ENCODE measurements around the gene NHLRC3.
"Not testable (repeated sequence)": the region's sequence is repeated elsewhere in the genome, so short reads cannot be mapped to it uniquely, and the experiment has no call there.

The NHLRC3 gene

DNA sequence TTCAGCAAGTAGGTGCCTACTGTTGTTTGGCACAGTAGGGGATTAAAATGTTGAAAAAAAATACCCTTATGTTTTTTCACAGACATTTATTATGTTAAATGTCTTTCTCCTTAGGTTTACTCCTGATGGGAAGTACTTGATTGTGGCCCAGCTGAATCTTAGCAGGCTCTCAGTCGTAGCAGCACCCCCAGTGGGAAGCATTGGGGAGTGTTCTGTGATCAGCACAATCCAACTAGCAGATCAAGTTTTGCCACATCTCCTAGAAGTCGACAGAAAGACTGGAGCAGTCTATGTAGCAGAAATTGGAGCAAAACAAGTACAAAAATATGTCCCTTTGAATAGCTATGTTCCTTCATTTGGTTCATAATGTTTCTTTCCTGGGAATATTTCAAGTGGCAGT lies 9.3 kb downstream of the NHLRC3 start:
- DNase-seq: no peak

DNA sequence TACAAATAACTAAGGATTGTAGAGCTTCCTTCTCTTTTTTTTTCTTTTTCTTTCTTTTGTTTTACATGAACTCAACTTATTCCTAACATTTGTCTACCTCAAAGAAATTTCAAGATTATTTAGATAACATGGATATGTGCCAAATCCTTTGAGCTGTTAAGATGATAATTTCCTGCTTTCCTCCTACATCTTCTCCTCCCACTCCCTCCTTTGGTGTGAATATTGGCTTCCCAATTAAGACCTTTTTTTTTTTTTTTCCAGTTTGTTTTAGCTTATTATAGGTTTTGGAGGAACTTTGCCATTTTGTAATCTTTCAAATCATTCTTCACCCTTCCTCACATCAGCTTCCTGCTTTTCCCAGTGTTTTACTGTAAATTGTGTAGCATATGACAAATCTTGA lies 10.6 kb downstream of the NHLRC3 start:
- no peak for DNase-seq

DNA sequence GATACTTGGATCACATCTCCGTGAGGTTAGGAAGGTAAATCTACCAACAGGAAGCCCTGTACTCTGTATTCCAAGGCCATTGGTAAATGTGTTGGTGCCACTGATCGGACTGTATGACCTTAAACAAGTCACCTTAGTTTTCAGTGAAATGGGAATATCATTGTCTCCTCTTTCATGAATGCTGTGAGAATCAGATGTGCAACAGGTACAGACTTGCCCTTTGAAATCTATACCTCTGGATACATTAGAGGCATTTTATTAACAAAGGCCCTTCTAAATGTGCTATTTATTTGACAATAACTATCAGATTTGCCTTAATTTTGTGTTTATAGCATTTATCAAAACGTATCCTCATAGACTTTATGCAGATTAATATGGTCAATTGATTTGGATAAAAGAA lies 11.0 kb downstream of the NHLRC3 start:
- no peak for DNase-seq

DNA sequence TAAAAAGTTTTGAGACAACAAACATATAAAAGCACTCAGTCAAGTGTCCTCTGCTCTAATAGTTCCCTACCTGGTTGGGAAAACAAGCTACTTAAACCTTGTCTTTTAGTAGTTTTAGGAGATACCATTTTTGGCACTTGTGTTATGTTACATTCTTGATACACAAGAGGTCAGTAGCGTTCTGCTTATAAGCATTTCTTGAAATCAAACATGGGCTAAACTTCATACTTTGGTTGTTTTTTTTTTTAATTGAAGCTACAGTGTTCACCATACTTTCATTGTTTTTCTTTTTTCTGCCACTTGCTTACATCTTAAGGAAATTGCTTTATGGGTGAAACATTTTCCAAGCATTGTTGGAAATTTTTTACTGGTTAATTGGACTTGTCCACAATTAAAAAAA lies 12.9 kb downstream of the NHLRC3 start:
- peak; percentile 15 to 18 for DNase-seq

DNA sequence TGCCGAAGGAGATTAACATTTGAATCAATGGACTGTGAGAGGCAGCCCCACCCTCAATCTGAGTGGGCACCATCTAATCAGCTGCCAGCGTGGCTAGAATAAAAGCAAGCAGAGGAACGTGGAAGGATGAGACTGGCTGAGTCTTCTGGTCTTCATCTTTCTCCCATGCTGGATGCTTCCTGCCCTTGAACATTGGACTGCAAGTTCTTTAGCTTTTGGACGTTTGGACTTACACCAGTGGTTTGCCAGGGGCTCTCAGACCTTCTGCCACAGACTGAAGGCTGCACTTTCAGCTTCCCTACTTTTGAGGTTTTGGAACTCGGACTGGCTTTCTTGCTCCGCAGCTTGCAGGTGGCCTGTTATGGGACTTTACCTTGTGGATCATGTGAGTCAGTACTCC lies 14.7 kb downstream of the NHLRC3 start:
- no peak for DNase-seq

DNA sequence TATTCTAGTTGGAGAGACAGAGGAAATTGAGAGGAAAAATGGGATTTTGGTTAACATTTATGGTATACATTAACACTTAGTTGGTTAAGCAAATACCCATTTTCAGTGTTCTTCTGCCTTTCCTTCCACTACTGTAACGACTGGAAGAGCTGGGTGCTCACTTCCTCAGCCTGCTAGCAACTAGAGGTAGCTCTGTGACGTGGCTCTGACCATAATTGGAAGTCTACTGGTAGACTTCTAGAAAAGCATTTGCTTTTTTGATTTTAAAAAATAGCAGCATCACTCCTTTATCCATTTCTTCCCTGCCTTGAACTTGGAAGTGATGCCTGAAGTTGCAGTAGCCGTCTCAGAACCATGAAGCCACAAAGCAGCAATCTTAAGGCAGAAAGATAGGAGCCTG lies 15.9 kb downstream of the NHLRC3 start:
- no peak for DNase-seq

DNA sequence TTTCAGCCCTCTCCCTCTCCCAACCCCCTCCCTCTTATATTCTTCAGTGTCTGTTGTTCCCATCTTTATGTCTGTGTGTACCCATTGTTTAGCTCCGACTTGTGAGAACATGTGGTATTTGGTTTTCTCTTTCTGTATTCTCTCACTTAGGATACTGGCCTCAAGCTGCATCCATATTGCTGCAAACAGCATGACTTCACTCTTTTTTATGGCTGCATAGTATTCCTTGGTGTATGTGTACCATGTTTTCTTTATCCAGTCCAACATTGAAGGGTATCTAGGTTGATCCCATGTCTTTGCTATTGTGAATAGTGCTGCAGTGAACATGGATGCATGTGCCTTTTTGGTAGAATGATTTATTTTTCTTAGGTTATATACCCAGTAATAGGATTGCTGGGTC lies 17.8 kb downstream of the NHLRC3 start:
- no peak for DNase-seq

DNA sequence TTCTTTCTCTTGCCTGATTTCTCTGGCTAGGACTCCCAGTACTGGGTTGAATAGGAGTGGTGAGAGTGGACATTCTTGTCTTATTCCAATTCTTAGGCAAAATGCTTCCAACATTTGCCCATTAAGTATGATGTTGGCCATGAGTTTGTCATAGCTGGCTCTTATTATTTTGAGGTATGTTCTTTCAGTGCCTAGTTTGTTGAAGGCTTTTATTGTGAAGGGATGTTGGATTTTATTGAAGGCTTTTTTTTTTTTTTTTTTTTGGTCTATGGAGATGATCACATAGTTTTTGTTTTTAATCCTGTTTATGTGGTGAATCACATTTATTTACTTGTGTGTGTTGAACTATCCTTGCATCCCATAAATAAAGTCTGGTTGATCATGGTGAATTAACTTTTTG lies 19.8 kb downstream of the NHLRC3 start:
- DNase-seq: no peak

DNA sequence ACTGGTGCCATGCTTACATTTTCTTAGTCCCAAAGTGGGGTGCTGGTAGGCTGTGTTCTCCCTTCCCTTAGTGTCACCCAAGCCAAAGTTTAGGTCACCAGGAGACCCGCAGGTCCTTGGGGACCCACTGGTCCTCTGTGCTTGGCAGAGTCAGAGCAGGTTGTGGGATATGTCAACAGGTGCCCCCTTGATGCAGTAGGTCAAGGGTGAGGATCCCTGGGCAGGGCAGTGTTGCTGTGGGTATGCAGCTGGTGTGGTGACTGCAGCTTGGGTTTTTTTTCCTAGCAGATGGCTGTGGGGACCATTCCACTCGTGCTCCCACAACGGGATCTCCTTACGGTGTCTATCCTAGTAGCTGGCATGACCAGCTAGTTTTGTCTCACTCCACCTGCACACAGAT lies 23.7 kb downstream of the NHLRC3 start:
- no peak for DNase-seq

DNA sequence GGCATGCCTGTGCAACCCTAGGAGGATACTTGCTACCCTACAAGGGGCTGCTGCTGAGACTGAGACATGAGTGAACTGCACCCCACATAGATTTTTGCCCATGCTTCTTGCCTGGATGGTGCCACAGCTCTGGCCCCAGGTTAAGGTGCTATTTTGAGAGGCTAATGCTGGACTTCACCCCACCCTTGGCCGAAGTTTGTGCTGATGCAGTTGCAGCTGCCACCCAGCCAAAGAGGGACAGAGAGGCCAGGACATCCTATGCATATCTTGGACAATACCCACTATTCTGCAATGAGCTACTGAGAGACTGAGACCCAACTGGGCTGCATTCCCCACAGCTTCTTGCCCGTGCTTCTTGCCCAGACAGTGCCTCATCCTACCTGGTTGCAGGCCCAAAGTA lies 34.6 kb downstream of the NHLRC3 start:
- DNase-seq: no peak

DNA sequence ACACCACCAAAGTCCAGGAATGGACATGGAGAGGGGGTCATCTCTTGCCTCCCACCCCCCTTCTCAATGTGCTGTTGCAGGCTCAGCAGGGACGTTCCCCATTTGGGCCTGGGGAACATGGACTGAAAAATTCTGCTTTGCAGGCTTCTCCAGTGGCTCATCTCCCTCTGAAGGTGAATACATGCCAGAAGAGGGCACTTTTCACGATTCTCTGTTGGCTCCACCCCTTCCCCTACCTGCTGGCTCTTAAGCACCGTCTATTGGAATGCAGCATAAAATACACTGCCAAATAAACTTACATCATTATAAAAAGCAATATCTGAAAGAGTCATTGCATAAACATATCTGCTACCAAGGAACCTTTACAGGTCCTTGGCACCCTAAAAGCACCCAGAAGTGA lies 35.7 kb downstream of the NHLRC3 start:
- no peak for DNase-seq

DNA sequence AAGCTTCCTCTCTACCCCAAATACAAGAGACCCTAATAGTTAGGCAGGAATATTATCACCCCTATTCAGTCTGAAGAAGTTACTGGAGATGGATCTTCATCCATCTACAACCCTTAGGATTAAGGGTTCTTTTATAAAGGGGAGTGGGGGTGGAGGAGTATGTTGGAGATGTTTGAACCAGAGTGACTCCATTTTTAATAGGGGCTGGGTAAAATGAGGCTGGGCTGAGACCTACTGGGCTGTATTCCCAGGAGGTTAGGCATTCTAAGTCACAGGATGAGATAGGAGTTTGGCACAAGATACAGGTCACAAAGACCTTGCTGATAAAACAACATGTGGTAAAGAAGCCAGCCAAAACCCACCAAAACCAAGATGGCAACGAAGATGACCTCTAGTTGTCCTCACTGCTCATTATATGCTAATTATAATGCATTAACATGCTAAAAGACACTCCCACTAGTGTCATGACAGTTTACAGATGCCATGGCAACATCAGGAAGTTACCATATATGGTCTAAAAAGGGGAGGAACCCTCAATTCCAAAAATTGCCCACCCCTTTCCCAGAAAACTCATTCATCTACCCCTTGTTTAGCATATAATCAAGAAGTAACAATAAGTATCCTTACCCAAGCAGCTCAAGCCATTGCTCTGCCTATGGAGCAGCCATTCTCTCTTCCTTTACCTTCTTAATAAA lies 48.1 kb downstream of the NHLRC3 start:
- not testable (repeated sequence) for DNase-seq

DNA sequence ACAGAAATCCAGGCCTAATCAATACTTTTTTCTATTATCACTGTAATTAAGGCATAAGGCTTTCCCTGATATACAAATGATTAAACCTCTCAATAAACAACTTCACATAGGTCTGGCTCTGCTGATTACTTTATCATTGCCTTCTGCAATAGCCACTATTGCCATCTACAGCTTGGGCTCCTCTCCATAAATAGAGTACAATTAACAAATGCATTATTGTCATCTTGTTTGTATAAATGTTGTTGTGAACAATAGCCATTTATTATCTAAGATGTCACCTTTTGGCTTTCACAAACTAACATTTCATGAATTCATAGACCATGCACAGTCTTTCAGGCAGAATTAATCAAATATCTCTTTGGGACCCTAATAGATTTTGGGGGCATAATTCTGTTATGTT lies 53.3 kb downstream of the NHLRC3 start:
- no peak for DNase-seq

DNA sequence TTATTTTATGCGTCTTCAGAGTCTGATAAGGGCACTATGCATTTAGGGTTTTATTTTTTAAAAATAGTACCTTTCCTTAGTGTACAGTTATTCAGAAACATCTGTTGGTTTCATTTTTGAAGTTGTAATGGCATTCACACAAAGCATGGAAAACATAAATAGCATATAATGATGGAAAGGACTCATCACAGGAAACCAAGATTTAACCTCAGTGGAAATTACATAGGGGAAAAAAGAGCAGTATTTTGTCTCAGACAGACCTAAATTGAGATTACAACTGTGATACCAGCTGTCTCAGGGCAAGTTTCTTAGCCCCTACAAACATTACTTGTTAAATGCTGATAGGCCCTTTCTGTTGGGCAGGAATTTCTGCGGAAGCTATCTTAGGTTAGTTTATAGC lies 57.2 kb downstream of the NHLRC3 start:
- no peak for DNase-seq

DNA sequence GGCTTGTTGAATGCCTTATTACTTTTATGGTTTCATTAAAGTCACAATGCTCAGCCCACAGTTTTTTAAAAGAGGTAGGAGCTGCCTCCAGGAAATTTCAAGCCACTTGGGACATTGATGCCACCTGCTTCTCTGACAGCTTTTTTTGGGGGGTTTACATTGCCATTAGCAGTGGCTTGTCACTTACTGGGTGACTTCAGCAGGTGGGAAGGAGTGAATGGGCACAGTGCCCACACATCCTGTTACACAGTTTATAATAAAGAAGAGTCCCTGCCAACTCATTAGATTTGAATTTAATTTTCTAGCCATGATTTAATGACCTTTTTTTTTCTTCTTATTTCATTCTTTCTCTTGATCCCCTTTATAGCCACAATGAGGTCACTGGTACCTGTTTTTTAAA lies 61.0 kb downstream of the NHLRC3 start:
- DNase-seq: no peak
